Activated CD8-positive, alpha-beta memory T cell treated with anti-CD3 and anti-CD28 coated beads, Interleukin-2, amount 50 U/mL, for 24 hours (primary cell): ENCODE data around the gene PLEKHD1.

ENCODE experiments used
- DNase-seq: peaks from one replicate; pipeline ENCODE4 v3.0.0-alpha.2; 2020; ENCODE audit errors: extremely low read depth

PLEKHD1 gene

DNA sequence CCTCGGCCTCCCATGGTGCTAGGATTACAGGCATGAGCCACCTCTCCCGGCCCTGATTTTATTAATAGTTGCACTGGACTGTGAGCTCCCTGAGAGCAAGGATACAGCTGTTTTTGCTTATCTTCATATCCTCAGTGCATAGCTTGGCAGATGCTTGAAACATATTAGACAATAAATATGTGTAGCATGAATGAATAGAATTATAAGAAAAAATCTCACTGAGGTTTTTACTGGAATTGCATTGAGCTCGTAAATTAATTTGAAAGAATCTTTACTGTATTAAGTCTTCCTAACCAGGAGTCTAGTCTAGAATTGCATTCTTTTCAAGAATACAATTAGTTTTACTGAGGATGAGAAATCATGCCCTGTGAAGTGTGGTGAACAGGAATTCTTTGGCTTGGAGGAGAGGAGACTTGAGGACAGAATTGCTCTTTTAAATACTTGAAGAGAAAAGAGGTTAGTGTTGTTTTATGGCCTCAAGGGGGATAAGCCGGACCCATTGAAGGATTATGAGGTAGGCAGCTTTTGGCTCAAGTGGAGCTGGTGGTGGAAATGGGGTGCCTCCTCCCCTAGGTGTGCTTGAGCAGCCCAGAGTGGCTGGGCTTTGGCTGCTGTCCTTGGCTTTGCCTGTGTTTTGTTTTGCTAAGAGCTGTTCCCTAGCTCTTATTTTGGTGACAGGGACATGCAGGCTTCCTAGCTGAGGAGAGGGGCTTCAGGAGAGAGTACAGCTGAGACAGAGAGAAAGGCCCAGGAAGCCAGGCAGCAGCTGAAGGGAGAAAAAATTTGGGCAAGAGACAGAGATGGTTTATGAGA is 34.0 kb downstream of the PLEKHD1 start:
- DNase-seq: no peak

GRCh38 chr14:69519204-69520100 is 34.9 kb downstream of the PLEKHD1 start:
- no peak for DNase-seq

DNA sequence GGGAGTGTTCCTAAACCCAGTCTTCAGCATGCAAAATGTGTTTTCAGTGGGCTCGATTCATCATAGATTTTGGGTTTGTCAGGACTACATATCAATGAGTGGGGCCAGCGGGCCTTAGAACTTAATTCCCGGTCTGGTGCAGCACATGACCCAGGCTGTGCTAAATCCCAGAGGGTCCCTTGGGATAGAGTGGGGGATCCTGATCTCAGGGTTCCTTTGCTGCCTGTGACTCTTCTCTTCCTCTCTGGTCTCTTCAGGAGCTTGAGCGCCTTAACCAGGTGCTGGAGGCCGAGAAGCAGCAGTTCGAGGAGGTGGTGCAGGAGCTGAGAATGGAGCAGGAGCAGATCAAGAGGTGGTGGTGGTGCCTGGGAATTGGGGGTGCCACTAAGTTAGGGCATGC is 37.5 kb downstream of the PLEKHD1 start:
- DNase-seq: no peak

DNA sequence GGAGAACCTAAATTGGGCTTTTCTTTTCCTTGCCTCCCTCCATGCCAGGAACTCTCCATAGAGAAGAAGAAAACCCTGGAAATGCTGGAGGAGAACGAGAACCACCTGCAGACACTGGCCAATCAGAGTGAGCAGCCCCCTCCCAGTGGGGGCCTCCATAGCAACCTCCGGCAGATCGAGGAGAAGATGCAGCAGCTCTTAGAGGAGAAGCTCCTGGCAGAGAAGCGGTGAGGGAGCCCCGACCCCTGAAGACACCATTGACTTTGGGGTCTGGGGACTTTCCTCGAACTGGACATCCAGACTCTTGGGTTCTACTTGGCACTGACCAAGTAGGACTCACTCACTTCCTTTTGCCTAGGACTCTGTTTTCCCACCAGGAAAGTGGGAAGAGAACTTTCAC is 41.4 kb downstream of the PLEKHD1 start:
- DNase-seq: no peak

DNA sequence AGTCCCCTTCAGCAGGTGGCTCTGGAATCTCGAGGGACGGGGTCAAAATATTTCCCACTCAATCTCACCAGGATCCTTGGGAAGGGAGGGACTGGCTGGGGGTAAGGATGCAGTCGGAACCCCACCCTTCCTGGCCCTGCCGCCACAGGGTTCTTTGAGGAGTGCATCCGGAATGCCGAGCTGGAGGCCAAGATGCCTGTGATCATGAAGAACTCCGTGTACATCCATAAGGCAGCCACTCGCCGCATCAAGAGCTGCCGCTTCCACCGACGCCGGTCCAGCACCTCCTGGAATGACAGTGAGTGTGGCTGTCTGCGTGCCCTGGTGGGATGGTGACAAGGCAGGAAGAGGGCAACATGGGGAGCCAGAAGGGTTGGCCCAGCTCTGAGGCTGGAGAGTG is 43.1 kb downstream of the PLEKHD1 start:
- no peak for DNase-seq

GRCh38 chr14:69528143-69528542 is 43.6 kb downstream of the PLEKHD1 start:
- no peak for DNase-seq

DNA sequence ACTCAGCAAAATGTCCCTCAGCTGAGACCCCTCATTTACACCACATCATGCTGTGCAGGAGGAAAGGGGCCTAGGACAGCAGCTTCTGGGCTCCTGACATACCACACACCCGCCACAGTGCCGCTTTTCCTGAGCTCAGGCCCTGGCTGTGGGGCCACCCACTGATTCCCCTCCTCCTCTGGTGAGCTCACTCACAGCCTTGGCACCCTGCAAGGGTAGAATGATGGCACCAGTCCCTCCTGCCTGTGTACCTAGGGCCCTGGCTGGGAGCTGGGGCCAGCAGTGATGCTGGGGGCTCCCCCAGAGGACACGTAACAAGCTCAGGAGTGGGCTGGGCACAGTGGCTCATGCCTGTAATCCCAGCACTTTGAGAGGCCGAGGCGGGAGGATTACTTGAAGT is 44.4 kb downstream of the PLEKHD1 start:
- no peak for DNase-seq

DNA sequence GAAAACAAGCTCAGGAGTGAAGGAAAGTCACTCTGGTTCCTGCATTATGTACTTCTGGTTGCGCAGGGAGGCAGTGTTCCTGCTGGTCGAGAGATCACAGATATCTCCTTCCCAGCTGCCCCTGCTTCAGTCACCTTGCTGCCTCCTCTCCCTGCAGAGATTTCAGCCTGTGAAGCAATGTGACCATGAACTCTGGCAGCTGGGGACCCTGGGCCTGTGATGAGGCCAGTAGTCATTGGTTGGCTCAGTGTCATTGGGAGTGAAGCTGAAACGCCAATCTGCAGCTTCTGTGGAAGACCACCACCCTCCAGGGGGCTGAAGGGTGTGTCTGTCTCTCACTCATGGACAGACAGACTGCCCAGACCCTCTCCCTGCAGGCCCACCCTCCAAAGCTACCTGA is 45.0 kb downstream of the PLEKHD1 start:
- DNase-seq: no peak

DNA sequence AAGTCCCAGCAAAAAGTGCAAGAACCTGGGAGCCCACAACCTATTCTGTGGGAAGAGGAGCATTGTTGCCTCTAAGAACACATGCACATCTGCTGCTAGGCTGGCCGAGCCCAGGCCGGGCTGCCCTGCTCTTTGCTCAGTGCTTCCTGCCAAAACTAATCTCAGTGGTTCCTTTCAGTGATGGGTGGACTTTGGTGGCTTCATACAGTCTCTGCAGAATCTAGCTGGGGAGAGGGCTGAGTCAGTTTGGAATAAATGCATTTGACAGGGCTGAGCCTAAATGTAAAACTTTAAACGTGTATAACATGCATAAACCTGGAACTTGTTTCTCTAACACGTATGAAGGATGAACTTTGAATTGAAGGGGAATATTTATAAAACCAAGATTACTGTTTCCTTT is 45.6 kb downstream of the PLEKHD1 start:
- no peak for DNase-seq

DNA sequence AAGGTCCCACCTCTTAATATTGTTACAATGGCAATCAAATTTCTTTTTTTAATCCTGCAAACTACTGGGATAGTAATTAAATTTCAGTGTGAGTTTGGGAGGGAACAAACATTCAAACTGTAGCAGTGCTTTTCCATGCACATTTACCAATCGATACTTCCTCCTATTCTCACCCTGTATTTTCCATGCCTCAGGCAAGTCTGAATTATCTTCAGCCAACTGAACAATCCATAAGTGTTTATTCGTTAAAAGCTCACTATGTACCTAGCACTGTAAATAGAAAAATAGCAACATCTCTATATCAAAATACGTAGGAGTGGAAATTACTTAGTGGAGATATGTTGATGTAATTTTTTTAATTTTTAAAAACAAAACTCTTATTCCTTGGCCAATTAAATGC is 46.6 kb downstream of the PLEKHD1 start:
- no peak for DNase-seq

- DNase-seq: no peak
Observed at GRCh38 chr14:69532561-69533340, 48.2 kb downstream of the PLEKHD1 start.

GRCh38 chr14:69535230-69535848 is 50.8 kb downstream of the PLEKHD1 start:
- no peak for DNase-seq

GRCh38 chr14:69536971-69537370 is 52.4 kb downstream of the PLEKHD1 start:
- no peak for DNase-seq

DNA sequence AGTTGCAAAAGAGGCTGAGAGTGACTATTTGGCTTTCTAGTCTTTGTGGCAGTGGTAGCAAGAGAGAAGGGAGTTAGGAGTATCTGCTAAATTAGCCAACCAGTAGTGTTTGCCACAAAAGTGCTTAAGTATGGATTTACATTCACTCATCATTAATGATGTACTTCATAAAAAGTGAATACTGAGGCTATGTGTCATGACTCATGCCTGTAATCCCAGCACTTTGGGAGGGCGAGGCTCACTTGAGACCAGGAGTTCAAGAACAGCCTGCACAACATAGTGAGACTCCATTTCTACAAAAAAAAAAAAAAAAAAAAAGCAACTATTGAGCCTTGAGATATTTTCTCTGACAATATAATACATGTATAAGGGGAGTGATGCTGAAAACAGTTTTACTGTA is 53.4 kb downstream of the PLEKHD1 start:
- no peak for DNase-seq

GRCh38 chr14:69538766-69539165 is 54.2 kb downstream of the PLEKHD1 start:
- no peak for DNase-seq

DNA sequence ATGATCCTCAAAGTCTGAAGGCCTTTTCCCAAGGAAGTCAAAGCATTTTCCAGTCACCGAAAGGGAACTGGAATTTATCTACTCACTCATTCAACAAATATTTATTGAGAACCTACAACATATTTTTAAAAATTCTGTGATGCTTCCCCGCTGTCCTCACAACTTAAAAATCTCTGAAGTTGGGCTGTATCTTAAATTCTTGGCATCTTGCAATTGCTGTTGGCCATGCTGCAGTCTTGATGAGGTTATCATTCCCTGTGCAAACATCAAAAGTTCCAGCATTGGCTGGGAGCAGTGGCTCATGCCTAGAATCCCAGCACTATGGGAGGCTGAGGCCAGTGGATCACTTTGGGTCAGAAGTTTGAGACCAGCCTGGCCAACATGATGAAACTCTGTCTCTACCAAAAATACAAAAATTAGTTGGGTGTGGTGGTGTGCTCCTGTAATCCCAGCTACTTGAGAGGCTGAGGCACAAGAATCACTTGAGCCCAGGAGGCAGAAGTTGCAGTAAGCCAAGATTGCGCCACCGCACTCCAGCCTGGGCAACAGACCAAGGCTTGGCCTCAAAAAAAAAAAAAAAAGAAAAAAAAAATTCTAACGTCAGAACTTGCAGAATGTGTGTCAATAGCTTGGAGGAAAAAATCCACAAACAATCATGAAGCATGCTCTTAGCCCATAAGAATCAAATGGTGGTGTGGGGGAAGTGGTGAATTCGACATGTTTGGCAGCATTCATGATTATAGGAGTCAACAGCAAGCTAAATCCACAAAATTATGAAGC is 55.3 kb downstream of the PLEKHD1 start:
- DNase-seq: no peak

DNA sequence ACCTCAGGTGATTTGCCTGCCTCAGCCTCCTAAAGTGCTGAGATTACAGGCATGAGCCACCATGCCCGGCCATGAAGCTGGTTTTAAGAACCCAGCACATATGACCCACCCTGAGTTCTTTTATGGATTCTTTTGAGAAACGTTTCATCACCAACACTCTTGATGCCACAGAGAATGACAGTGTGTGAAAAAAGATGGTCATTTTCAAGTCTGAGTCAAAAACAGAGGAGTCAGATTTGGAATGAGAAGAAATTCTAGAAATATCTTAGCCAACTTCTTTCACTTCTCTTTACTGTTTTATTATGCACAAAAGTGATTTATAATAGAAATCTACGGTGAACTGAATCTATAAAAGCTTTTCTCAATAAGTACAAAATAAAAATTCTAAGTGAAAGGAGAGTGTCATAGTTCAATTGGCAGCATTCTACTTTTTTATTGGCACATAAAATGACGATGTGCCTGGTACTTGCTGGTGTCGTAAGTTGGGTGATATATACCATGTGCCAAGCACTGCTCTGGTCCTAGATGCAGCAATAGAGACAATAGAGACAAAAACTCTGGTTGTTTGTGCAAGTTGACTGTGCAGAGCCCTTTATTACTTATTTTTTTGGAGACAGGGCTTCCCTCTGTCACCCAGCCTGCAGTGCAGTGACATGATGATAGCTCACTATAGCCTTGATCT is 56.3 kb downstream of the PLEKHD1 start:
- no peak for DNase-seq

DNA sequence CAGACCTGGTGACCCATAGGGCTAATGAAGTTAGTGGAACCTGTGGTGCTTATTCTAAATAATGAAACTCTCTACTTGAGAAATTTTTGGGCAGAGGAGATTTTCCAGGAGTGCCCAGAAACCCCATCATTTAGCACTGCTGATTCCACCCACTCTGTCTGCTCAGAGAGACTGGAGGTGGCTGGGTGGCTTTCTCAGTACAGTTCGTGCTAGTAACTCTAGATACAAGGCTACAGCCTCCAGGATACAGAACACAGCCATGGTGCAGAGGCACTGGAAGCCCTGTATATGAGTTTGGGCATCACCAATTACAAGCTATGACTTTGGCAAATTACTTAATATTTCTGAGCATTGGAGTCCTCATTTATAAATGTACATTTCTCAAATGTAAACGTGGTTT is 57.8 kb downstream of the PLEKHD1 start:
- no peak for DNase-seq

- no peak for DNase-seq
Observed at GRCh38 chr14:69543341-69544115, 59.0 kb downstream of the PLEKHD1 start.
